B cell (primary cell): Measurements from ENCODE around the gene MICALL1. TPM values are rescaled to one million over a fixed set of nuclear protein-coding genes. Genes with fewer than 3 reads are reported as not detected.

ENCODE experiments used
- ATAC-seq: fragments of 200-7000 bp; cut with Tn5 transposase; one replicate; pipeline ENCODE4 v1.10.0; 2021; ENCODE audit warnings: low read depth, mild to moderate bottlenecking, moderate number of reproducible peaks, moderate library complexity
- CTCF ChIA-PET: fragments of 350-600 bp; sonication (Branson Sonifier 250); formaldehyde crosslinking; loops from one replicate; lab custom pipeline; 2021; ENCODE audit warnings: antibody characterized with exemption, inconsistent platforms; lab: Charles Lee
- POLR2A ChIA-PET: fragments of 350-600 bp; sonication (Branson Sonifier 250); formaldehyde crosslinking; loops from one replicate; lab custom pipeline; 2021; ENCODE audit warnings: antibody characterized with exemption; lab: Charles Lee
- DNase-seq: peaks from one replicate; pipeline ENCODE4 v3.0.0; 2013
- H2AFZ ChIP-seq: 2 replicates; pipeline ENCODE4 v1.6.1; 2012; ENCODE audit warnings: mild to moderate bottlenecking, low read depth, low read length; ENCODE audit not compliant: insufficient read depth, poor library complexity, severe bottlenecking
- H3K27ac ChIP-seq, 2 donors: 1 replicate in 1 of 2; 2 replicates in 1 of 2; pipeline ENCODE4 v1.5.1; 2012 to 2013; ENCODE audit warnings: low read length in 2 of 2, mild to moderate bottlenecking in 2 of 2, moderate library complexity in 1 of 2
- H3K27me3 ChIP-seq, 4 experiments: fragments of 200-600 bp in 1 of 4; sonication (generic) in 1 of 4; replicated peaks in 1 of 4; 1 replicate in 2 of 4; 2 replicates in 2 of 4; pipeline versions ENCODE4 v1.6.1 to v1.7.0; 2013 to 2016; ENCODE audit warnings: low read length in 3 of 4, mild to moderate bottlenecking in 2 of 4, mixed read lengths in 1 of 4, moderate library complexity in 1 of 4; ENCODE audit not compliant: insufficient read depth in 4 of 4, control insufficient read depth in 3 of 4; ENCODE audit errors: control extremely low read depth in 1 of 4
- H3K36me3 ChIP-seq, 2 experiments: replicated peaks in 1 of 2; 1 replicate in 1 of 2; 2 replicates in 1 of 2; pipeline versions ENCODE4 v1.6.1 to v1.7.1; 2013; ENCODE audit warnings: low read length in 1 of 2; ENCODE audit not compliant: insufficient read depth in 2 of 2, control insufficient read depth in 1 of 2; ENCODE audit errors: control extremely low read depth in 1 of 2, extremely low read depth in 1 of 2
- H3K4me1 ChIP-seq, 2 donors: fragments of 200-600 bp in 1 of 2; sonication (generic) in 1 of 2; 1 replicate in 1 of 2; 2 replicates in 1 of 2; pipeline versions ENCODE4 v1.5.1 to v1.6.1; 2013 to 2017; ENCODE audit warnings: low read length in 2 of 2; ENCODE audit not compliant: control insufficient read depth in 2 of 2, insufficient read depth in 2 of 2
- H3K4me2 ChIP-seq: replicated peaks from 2 replicates; pipeline ENCODE3; 2012; ENCODE audit warnings: mild to moderate bottlenecking, low read depth, low read length; ENCODE audit not compliant: poor library complexity, severe bottlenecking
- H3K4me3 ChIP-seq, 5 experiments: fragments of 200-600 bp in 1 of 5; sonication (generic) in 1 of 5; 1 replicate in 3 of 5; 2 replicates in 2 of 5; pipeline versions ENCODE4 v1.5.1 to v1.7.0; 2011 to 2016; ENCODE audit warnings: low read length in 4 of 5, mild to moderate bottlenecking in 4 of 5, low read depth in 2 of 5, control low read depth in 1 of 5, moderate library complexity in 1 of 5; ENCODE audit not compliant: insufficient read depth in 1 of 5; ENCODE audit errors: control extremely low read depth in 1 of 5, extremely low read depth in 1 of 5
- H3K79me2 ChIP-seq: fragments of 200-600 bp; sonication (generic); one replicate; pipeline ENCODE4 v1.6.0; 2016; ENCODE audit warnings: low read length; ENCODE audit not compliant: control insufficient read depth, insufficient read depth
- H3K9ac ChIP-seq: fragments of 200-600 bp; sonication (generic); 2 replicates; pipeline ENCODE4 v1.6.1; 2017; ENCODE audit warnings: mild to moderate bottlenecking, low read length, moderate library complexity
- H3K9me3 ChIP-seq, 3 donors: one replicate each; pipeline versions ENCODE4 v1.6.1 to v1.7.1; 2013; ENCODE audit warnings: low read length in 2 of 3; ENCODE audit not compliant: control insufficient read depth in 2 of 3, insufficient read depth in 1 of 3; ENCODE audit errors: control extremely low read depth in 1 of 3
- H4K20me1 ChIP-seq: 2 replicates; pipeline ENCODE4 v1.6.0; 2012; ENCODE audit warnings: mild to moderate bottlenecking, low read length; ENCODE audit not compliant: insufficient read depth, control insufficient read depth, poor library complexity, severe bottlenecking
- H3K27ac Mint-ChIP-seq: one replicate; pipeline ENCODE4 v1.8.0; 2021; ENCODE audit warnings: mixed read lengths
- H3K27me3 Mint-ChIP-seq: one replicate; pipeline ENCODE4 v1.8.0; 2021; ENCODE audit warnings: mixed read lengths
- H3K4me1 Mint-ChIP-seq: one replicate; pipeline ENCODE4 v1.8.0; 2021; ENCODE audit warnings: mixed read lengths
- H3K4me3 Mint-ChIP-seq: one replicate; pipeline ENCODE4 v1.8.0; 2021; ENCODE audit warnings: mixed read lengths
- H3K9me3 Mint-ChIP-seq: one replicate; pipeline ENCODE4 v1.8.0; 2022; ENCODE audit warnings: mixed read lengths; ENCODE audit not compliant: insufficient read depth
- CTCF ChIP-seq: fragments of 200-600 bp; IDR thresholded peaks from one replicate; pipeline ENCODE4 v1.8.0; 2022; ENCODE audit warnings: antibody characterized with exemption, mild to moderate bottlenecking
- EZH2 ChIP-seq: IDR thresholded peaks from 2 replicates; pipeline ENCODE4 v1.6.1; 2012; ENCODE audit warnings: borderline replicate concordance, low read depth, mild to moderate bottlenecking, moderate library complexity, low read length; ENCODE audit not compliant: insufficient read depth, poor library complexity, severe bottlenecking
- WGBS: methylation state at CpG from one replicate; pipeline ENCODE4 v1.1.5; 2013; ENCODE audit warnings: missing lambda C conversion rate; ENCODE audit not compliant: insufficient coverage; 5-methylcytosine and 5-hydroxymethylcytosine counted together
- intact Hi-C: fragments of 100-400 bp; cut with micrococcal nuclease; formaldehyde crosslinking; loops from one replicate; pipeline ENCODE4 v1.10.0; 2022
- polyA plus RNA-seq: library from polyadenylated mRNA; depleted of rRNA; stranded (reverse); fragments of >200 nt; gene quantifications from 2 replicates; pipeline ENCODE4 v1.2.3, GENCODE V29; 2012
- total RNA-seq, 2 donors: library from RNA; stranded (reverse); fragments of 120-200 nt in 1 of 2; gene quantifications; 1 replicate in 1 of 2; 2 replicates in 1 of 2; pipeline versions ENCODE4 v1.2.3 to v1.2.4, GENCODE V29; 2013 to 2022

MICALL1 gene
- total and polyA plus RNA-seq, 2 donors (not counting 1 experiment from before 2014, with no cell fraction given), result 21.0 to 34.9 TPM

GRCh38 chr22:37910890-37911672, 5.0 kb downstream of the MICALL1 start:
- Mint-ChIP-seq H3K27me3 (no peaks in the 10 kb centered on the region), H3K4me3 (no peak overlapping the region), H3K27ac (no peak overlapping the region), H3K4me1 (peaks cover 19% of the 10 kb centered on the region), H3K9me3 (no peaks in the 10 kb centered on the region)
- TF ChIP-seq CTCF, result no peak
- no peak for TF ChIP-seq EZH2
- POLR2A ChIA-PET, result no interaction called here
- intact Hi-C loops, result no loop called here
- Histone ChIP-seq H3K27me3 (no peaks in the 10 kb centered on the region), H2AFZ (no peak overlapping the region), H3K27ac (no peak overlapping the region), H3K4me3 (no peak overlapping the region), H4K20me1 (peaks cover 7% of the 10 kb centered on the region), H3K9me3 (no peaks in the 10 kb centered on the region), H3K4me1 (peaks cover 6 to 10% of the 10 kb centered on the region in 2 donors), H3K4me2 (no peak overlapping the region), H3K9ac (no peak overlapping the region), H3K79me2 (peaks cover 3% of the 10 kb centered on the region), H3K36me3 (peaks cover 0 to 10% of the 10 kb centered on the region in 2 experiments)
- CTCF ChIA-PET, result no interaction called here
- ATAC-seq, result no peak
- DNase-seq, result no peak
- 94% methylated on average over 12 of the region's 15 CpGs for whole genome bisulfite sequencing

GRCh38 chr22:37911697-37912096, 5.6 kb downstream of the MICALL1 start:
- Histone ChIP-seq H3K27me3 (no peaks in the 10 kb centered on the region), H3K4me3 (no peak overlapping the region), H3K27ac (no peak overlapping the region), H2AFZ (no peak overlapping the region), H3K9me3 (no peaks in the 10 kb centered on the region), H3K4me1 (peaks cover 6 to 9% of the 10 kb centered on the region in 2 donors), H3K4me2 (no peak overlapping the region), H3K36me3 (peaks cover 0 to 15% of the 10 kb centered on the region in 2 experiments), H4K20me1 (peaks cover 7% of the 10 kb centered on the region), H3K79me2 (peaks cover 3% of the 10 kb centered on the region), H3K9ac (no peak overlapping the region)
- no peak for DNase-seq
- no peaks in the 10 kb centered on the region for H3K27me3 Mint-ChIP-seq
- no peak for ATAC-seq
- CTCF ChIA-PET, result no interaction called here
- peaks cover 18% of the 10 kb centered on the region for H3K4me1 Mint-ChIP-seq
- H3K4me3 Mint-ChIP-seq, result no peak overlapping the region
- H3K27ac Mint-ChIP-seq, result no peak overlapping the region
- no peaks in the 10 kb centered on the region for H3K9me3 Mint-ChIP-seq
- intact Hi-C loops, result no loop called here
- no peak for TF ChIP-seq EZH2
- TF ChIP-seq CTCF, result no peak
- 100% methylated on average over 2 of the region's 8 CpGs for WGBS
- POLR2A ChIA-PET, result no interaction called here
